ENCODE measurements around the gene ASCL2. TPM values are rescaled to one million over a fixed set of nuclear protein-coding genes. Genes with fewer than 3 reads are reported as not detected.

Gene ASCL2
- total and polyA plus RNA-seq, 2 of the 4 experiments (the other 2 are of a cell fraction), result not detected

- Histone ChIP-seq H4K20me1 (ENCODE audit: insufficient read depth, low read length) (no peaks in the 10 kb centered on the region), H3K4ac (ENCODE audit: low read depth, low read length) (no peak overlapping the region), H3K4me1 (ENCODE audit: control insufficient read depth, insufficient read depth, low read length) (peaks cover 15% of the 10 kb centered on the region), H2AK5ac (ENCODE audit: low read depth, low read length) (no peak overlapping the region), H3K56ac (ENCODE audit: extremely low read depth, insufficient read depth, low read length) (no peak overlapping the region), H2BK15ac (ENCODE audit: low read depth, low read length) (no peak overlapping the region), H3K27me3 (ENCODE audit: control insufficient read depth, insufficient read depth, low read length) (peaks cover 14% of the 10 kb centered on the region), H3K27ac (ENCODE audit: insufficient read depth, low read length) (no peak overlapping the region), H3K36me3 (ENCODE audit: control insufficient read depth, insufficient read depth, low read length) (no peaks in the 10 kb centered on the region), H2BK20ac (ENCODE audit: low read depth, low read length) (no peak overlapping the region), H4K91ac (ENCODE audit: insufficient read depth, low read depth, low read length) (no peak overlapping the region), H3K79me1 (ENCODE audit: low read depth in 1 of 2, low read length in 2 of 2) (no peaks in the 10 kb centered on the region), H2AFZ (replicated peaks; ENCODE audit: low read length, poor library complexity) (no peak overlapping the region), H4K5ac (ENCODE audit: low read depth, low read length) (no peak overlapping the region), H3K9ac (ENCODE audit: low read depth, low read length) (no peak overlapping the region), H3K18ac (ENCODE audit: low read depth, low read length) (no peak overlapping the region), H3K14ac (replicated peaks; ENCODE audit: low read depth, low read length) (no peak overlapping the region), H4K8ac (ENCODE audit: low read depth in 2 of 2, low read length in 2 of 2) (no peak overlapping the region), H2AK9ac (replicated peaks; ENCODE audit: low read depth, low read length, poor library complexity) (no peak overlapping the region), H2BK5ac (ENCODE audit: low read depth, low read length, poor library complexity, severe bottlenecking) (no peak overlapping the region), H3K4me3 (ENCODE audit: insufficient read depth, low read depth, low read length) (no peak overlapping the region), H2BK120ac (ENCODE audit: low read depth, low read length) (no peak overlapping the region), H3K9me1 (ENCODE audit: insufficient read depth, low read length) (peaks cover 2% of the 10 kb centered on the region; the same call in 1 of the 2 replicates), H3K4me2 (ENCODE audit: low read depth, low read length) (no peak overlapping the region), H3K9me3 (ENCODE audit: control insufficient read depth, insufficient read depth, low read length) (no peaks in the 10 kb centered on the region; the same call in 1 of the 2 replicates), H3K23ac (ENCODE audit: low read depth, low read length) (no peak overlapping the region)
- ATAC-seq (ENCODE audit: low read depth) (no peak), DNase-seq (no peak)
- in situ Hi-C loops (cut with MboI; ENCODE audit: low sequenced_read_pairs), result no loop called here
- dilution Hi-C loops (cut with HindIII; ENCODE audit: low sequenced_read_pairs, unreplicated experiment), result no loop called here
- no TSS peak for BruUV-seq (replicated peaks)
- 87% methylated on average over 13 of the region's 17 CpGs; no CpG with 5 or more reads in 1 of the 2 experiments for WGBS, 2 experiments (ENCODE audit: extremely low coverage in 2 of 2, insufficient read length in 1 of 2)
- CTCF ChIA-PET, result no interaction called here
- TF ChIP-seq SMC3 (IDR thresholded peaks at IDR 0.05; ENCODE audit: low read depth, low read length), result no peak
- TF ChIP-seq RCOR1 (IDR thresholded peaks at IDR 0.05; ENCODE audit: insufficient replicate concordance, low read length), result no peak
- TF ChIP-seq CHD1 (IDR thresholded peaks at IDR 0.05; ENCODE audit: low read depth, low read length), result no peak
- TF ChIP-seq MAZ (IDR thresholded peaks at IDR 0.05; ENCODE audit: borderline replicate concordance, low read depth, low read length), result no peak
- no peak for TF ChIP-seq FOS (IDR thresholded peaks at IDR 0.05; ENCODE audit: low read depth, low read length)
- TF ChIP-seq MXI1 (IDR thresholded peaks at IDR 0.05; ENCODE audit: borderline replicate concordance, low read depth, low read length), result no peak
- no peak for TF ChIP-seq MAFK (IDR thresholded peaks at IDR 0.05; ENCODE audit: low read depth, low read length)
- TF ChIP-seq ELK1 (IDR thresholded peaks at IDR 0.05; ENCODE audit: borderline replicate concordance, low read depth, low read length), result no peak
- no peak for TF ChIP-seq RFX5 (IDR thresholded peaks at IDR 0.05; ENCODE audit: low read depth, low read length)
- no peak for TF ChIP-seq POLR2A (IDR thresholded peaks at IDR 0.05; ENCODE audit: low read depth, low read length)
- TF ChIP-seq RAD21 (IDR thresholded peaks at IDR 0.05; ENCODE audit: low read length), result no peak
- no peak for TF ChIP-seq BHLHE40 (IDR thresholded peaks at IDR 0.05; ENCODE audit: low read depth, low read length)
- TF ChIP-seq NFE2L2 (IDR thresholded peaks at IDR 0.05; ENCODE audit: low read depth, low read length), result no peak
- no peak for TF ChIP-seq CTCF (conservative IDR thresholded peaks at IDR 0.05; ENCODE audit: low read depth, low read length)
- TF ChIP-seq, protein P1, sequence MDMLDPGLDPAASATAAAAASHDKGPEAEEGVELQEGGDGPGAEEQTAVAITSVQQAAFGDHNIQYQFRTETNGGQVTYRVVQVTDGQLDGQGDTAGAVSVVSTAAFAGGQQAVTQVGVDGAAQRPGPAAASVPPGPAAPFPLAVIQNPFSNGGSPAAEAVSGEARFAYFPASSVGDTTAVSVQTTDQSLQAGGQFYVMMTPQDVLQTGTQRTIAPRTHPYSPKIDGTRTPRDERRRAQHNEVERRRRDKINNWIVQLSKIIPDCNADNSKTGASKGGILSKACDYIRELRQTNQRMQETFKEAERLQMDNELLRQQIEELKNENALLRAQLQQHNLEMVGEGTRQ (IDR thresholded peaks at IDR 0.05; ENCODE audit: low read depth, low read length), result no peak
- TF ChIP-seq CEBPB (IDR thresholded peaks at IDR 0.05; ENCODE audit: low read depth, low read length), result no peak
- POLR2A ChIA-PET (ENCODE audit: unreplicated experiment), result no interaction called here
- intact Hi-C loops (cut with micrococcal nuclease), result no loop called here
Measured at GRCh38 chr11:2317354-2318050, 47.1 kb upstream of the ASCL2 start.

All from IMR-90 (cell line).